ENCODE data around the gene UBXN6.

DNA sequence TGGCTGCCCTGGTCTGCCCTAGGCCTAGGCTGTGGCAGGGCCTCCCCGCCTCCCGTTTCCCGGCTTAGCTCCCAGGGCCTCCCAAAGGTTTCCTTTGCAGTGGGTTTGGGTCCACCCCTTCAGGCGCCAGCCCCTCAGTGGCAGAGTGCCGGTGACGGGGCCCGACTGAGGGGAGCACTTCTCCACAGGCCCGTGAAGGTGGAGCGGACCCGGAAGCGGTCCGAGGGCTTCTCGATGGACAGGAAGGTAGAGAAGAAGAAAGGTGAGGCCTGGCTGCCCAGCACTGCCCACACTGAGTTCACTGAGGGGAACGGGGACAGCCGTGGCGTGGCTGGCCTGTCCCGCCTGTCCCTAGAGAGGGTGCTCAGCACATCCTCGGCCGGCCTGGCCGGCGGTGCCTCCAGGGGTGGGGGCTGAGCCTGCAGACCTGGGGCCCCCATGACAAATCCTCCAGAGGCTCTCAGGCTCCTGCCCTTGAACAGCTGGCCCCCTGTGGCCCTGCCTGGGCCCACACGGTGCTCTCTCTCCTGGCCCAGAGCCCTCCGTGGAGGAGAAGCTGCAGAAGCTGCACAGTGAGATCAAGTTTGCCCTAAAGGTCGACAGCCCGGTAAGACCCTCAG lies 40.3 kb upstream of the UBXN6 start:
- TF ChIP-seq, protein P1, sequence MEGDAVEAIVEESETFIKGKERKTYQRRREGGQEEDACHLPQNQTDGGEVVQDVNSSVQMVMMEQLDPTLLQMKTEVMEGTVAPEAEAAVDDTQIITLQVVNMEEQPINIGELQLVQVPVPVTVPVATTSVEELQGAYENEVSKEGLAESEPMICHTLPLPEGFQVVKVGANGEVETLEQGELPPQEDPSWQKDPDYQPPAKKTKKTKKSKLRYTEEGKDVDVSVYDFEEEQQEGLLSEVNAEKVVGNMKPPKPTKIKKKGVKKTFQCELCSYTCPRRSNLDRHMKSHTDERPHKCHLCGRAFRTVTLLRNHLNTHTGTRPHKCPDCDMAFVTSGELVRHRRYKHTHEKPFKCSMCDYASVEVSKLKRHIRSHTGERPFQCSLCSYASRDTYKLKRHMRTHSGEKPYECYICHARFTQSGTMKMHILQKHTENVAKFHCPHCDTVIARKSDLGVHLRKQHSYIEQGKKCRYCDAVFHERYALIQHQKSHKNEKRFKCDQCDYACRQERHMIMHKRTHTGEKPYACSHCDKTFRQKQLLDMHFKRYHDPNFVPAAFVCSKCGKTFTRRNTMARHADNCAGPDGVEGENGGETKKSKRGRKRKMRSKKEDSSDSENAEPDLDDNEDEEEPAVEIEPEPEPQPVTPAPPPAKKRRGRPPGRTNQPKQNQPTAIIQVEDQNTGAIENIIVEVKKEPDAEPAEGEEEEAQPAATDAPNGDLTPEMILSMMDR (IDR thresholded peaks at IDR 0.05; ENCODE audit: insufficient read depth, low read depth, low read length): no peak
- TF ChIP-seq EZH2 (IDR thresholded peaks at IDR 0.05; ENCODE audit: insufficient read depth, low read length): no peak
